K562 (cell line): Measurements from ENCODE around the gene TMEM170A. TPM values are rescaled to one million over a fixed set of nuclear protein-coding genes. Genes with fewer than 3 reads are reported as not detected.

ENCODE experiments used
- E2F1 ChIP-seq: sonication (generic); formaldehyde crosslinking; IDR thresholded peaks from 2 replicates; pipeline ENCODE4 v1.8.1; 2023; ENCODE audit warnings: mild to moderate bottlenecking, missing genetic modification reagents, moderate library complexity
- JUN ChIP-seq, 2 experiments: sonication (generic) in 1 of 2; formaldehyde crosslinking in 1 of 2; IDR thresholded peaks; 2 replicates each; pipeline versions ENCODE4 v1.6.1 to v1.8.0; 2012 to 2022; ENCODE audit warnings: borderline replicate concordance in 2 of 2, mild to moderate bottlenecking in 2 of 2, improper control_type of control experiment in 1 of 2, low read depth in 1 of 2, low read length in 1 of 2, missing genetic modification reagents in 1 of 2
- RCOR1 ChIP-seq, 2 experiments: IDR thresholded peaks; 2 replicates each; pipeline ENCODE4 v1.6.1; 2012; ENCODE audit warnings: low read depth in 2 of 2, low read length in 2 of 2, borderline replicate concordance in 1 of 2, improper control_type of control experiment in 1 of 2
- SIX5 ChIP-seq, 2 experiments: IDR thresholded peaks; 2 replicates each; pipeline ENCODE4 v1.6.1; 2011; ENCODE audit warnings: low read length in 2 of 2, borderline replicate concordance in 1 of 2, low read depth in 1 of 2, mild to moderate bottlenecking in 1 of 2, moderate library complexity in 1 of 2; ENCODE audit not compliant: insufficient read depth in 1 of 2
- ZBTB40 ChIP-seq, 2 experiments: fragments of 450-650 bp in 1 of 2; sonication (generic) in 1 of 2; formaldehyde crosslinking in 1 of 2; IDR thresholded peaks; 2 replicates each; pipeline versions ENCODE4 v1.7.1 to v1.9.0; 2016 to 2022; ENCODE audit warnings: inconsistent platforms in 1 of 2, mild to moderate bottlenecking in 1 of 2, missing genetic modification reagents in 1 of 2
- ZNF277 ChIP-seq: fragments of 250-450 bp; sonication (Bioruptor Pico); IDR thresholded peaks from 2 replicates; pipeline ENCODE4 v1.8.0; 2022; ENCODE audit warnings: inconsistent platforms, mild to moderate bottlenecking, moderate library complexity, borderline replicate concordance
- ZNF311 ChIP-seq: fragments of 250-450 bp; sonication (Bioruptor Pico); IDR thresholded peaks from 2 replicates; pipeline ENCODE4 v1.4.0; 2020; ENCODE audit warnings: mild to moderate bottlenecking, moderate library complexity
- ZNF507 ChIP-seq: conservative IDR thresholded peaks from 2 replicates; pipeline ENCODE4 v1.6.1; 2017; ENCODE audit warnings: missing genetic modification characterization, missing compliant biosample characterization
- ZNF740 ChIP-seq, 3 experiments: fragments of 200-800 bp in 1 of 3; sonication (Bioruptor generic) in 1 of 3; sonication (generic) in 1 of 3; formaldehyde crosslinking in 1 of 3; IDR thresholded peaks; 2 replicates each; pipeline versions ENCODE4 v1.6.1 to v1.8.0; 2016 to 2022; ENCODE audit warnings: mild to moderate bottlenecking in 2 of 3, missing compliant biosample characterization in 2 of 3, missing genetic modification characterization in 2 of 3, missing genetic modification reagents in 1 of 3
- ZNF76 ChIP-seq: fragments of 250-450 bp; sonication (Bioruptor Pico); IDR thresholded peaks from 2 replicates; pipeline ENCODE4 v1.4.0; 2020; ENCODE audit warnings: mild to moderate bottlenecking, moderate library complexity, borderline replicate concordance
- polyA plus RNA-seq, 8 experiments: library from polyadenylated mRNA; depleted of rRNA in 4 of 8; stranded (reverse) in 5 of 8; unstranded in 3 of 8; fragments of >200 nt; fragmentation: Nextera tagmentation in 2 of 8; fragmentation: Illumina TruSeq in 1 of 8; extraction: Ambion mirVana in 2 of 8; extraction: Trizol in 1 of 8; gene quantifications; 2 replicates each; pipeline versions ENCODE4 v1.2.1 to v1.2.3, GENCODE V29; 2011 to 2014; ENCODE audit warnings: inconsistent platforms in 1 of 8, missing spikeins in 1 of 8
- total RNA-seq, 7 experiments: library from RNA; depleted of rRNA in 6 of 7; stranded (reverse); fragments of >200 nt in 6 of 7; fragmentation: Illumina TruSeq in 2 of 7; extraction: Trizol in 2 of 7; gene quantifications; 2 replicates each; pipeline versions ENCODE4 v1.2.1 to v1.2.3, GENCODE V29; 2011 to 2021; ENCODE audit warnings: low replicate concordance in 1 of 7

The TMEM170A gene
- total and polyA plus RNA-seq, 9 of the 15 experiments (the other 6 are each of a cell fraction or from before 2014, with no cell fraction given) = 6.1 to 30.2 (median 15.0) TPM

GRCh38 chr16:75432828-75433731 lies 31.4 kb downstream of the TMEM170A start, which contains the start of gene CFDP1 (continued):
- TF ChIP-seq E2F1 (CRISPR knock-in tag) (peak; percentile 93), JUN (IDR thresholded peaks at IDR 0.05; ENCODE audit: borderline replicate concordance, low read depth, low read length) (no peak), JUN (CRISPR knock-in tag; IDR thresholded peaks at IDR 0.05; ENCODE audit: borderline replicate concordance) (no peak), ZBTB40 (IDR thresholded peaks at IDR 0.05) (peak; percentile 85), ZBTB40 (CRISPR knock-in tag; IDR thresholded peaks at IDR 0.05) (no peak), ZNF507 (tag) (no peak), ZNF311 (CRISPR knock-in tag) (0 out of 2 replicates have a peak, but pooled peaks have one; percentile 23), RCOR1 (IDR thresholded peaks at IDR 0.05; ENCODE audit: borderline replicate concordance in 1 of 2, low read depth in 2 of 2, low read length in 2 of 2) (peak in 1 of 2 experiments; percentile 17; a peak in 1 of 4 replicates), ZNF740 (CRISPR knock-in tag; IDR thresholded peaks at IDR 0.05) (no peak), ZNF740 (tag; IDR thresholded peaks at IDR 0.05) (0 out of 4 replicates have a peak, but pooled peaks of 1 of the 2 experiments have one; percentile 21), SIX5 (IDR thresholded peaks at IDR 0.05; ENCODE audit: borderline replicate concordance in 1 of 2, insufficient read depth in 1 of 2, low read depth in 1 of 2, low read length in 2 of 2) (peak; percentile 63 to 69; a peak in 3 of 4 replicates), ZNF277 (CRISPR knock-in tag) (no peak), ZNF76 (CRISPR knock-in tag) (peak; percentile 51; the same call in 1 of the 2 replicates)
